CD4-positive, alpha-beta T cell (primary cell): ENCODE measurements around the gene PXMP2. TPM values are rescaled to one million over a fixed set of nuclear protein-coding genes. Genes with fewer than 3 reads are reported as not detected.

Experiments
- ATAC-seq: fragments of 200-7000 bp; cut with Tn5 transposase; one replicate; pipeline ENCODE4 v1.10.0; 2022; ENCODE audit warnings: mild to moderate bottlenecking; ENCODE audit not compliant: poor library complexity
- CTCF ChIA-PET: fragments of 350-600 bp; sonication (Branson Sonifier 250); formaldehyde crosslinking; loops from one replicate; lab custom pipeline; 2021; ENCODE audit warnings: antibody characterized with exemption, inconsistent platforms; lab: Charles Lee
- POLR2A ChIA-PET: fragments of 350-600 bp; sonication (Branson Sonifier 250); formaldehyde crosslinking; loops from one replicate; lab custom pipeline; 2021; ENCODE audit warnings: antibody characterized with exemption, inconsistent platforms; lab: Charles Lee
- DNase-seq, 14 experiments: peaks; one replicate each; pipeline ENCODE4 v3.0.0-alpha.2; 2013 to 2020; ENCODE audit warnings: mixed read lengths in 2 of 14
- H3K27ac ChIP-seq, 2 donors: one replicate each; pipeline versions ENCODE4 v1.5.1 to v1.7.0; 2013; ENCODE audit warnings: low read length in 2 of 2, low read depth in 1 of 2, mild to moderate bottlenecking in 1 of 2
- H3K27me3 ChIP-seq, 2 experiments: 1 replicate in 1 of 2; 2 replicates in 1 of 2; pipeline versions ENCODE4 v1.6.1 to v1.7.0; 2013; ENCODE audit warnings: low read length in 2 of 2, control low read depth in 1 of 2, mild to moderate bottlenecking in 1 of 2, moderate library complexity in 1 of 2; ENCODE audit not compliant: insufficient read depth in 2 of 2, control insufficient read depth in 1 of 2
- H3K36me3 ChIP-seq: one replicate; pipeline ENCODE4 v1.6.1; 2013; ENCODE audit warnings: low read length, control low read depth; ENCODE audit not compliant: insufficient read depth
- H3K4me1 ChIP-seq: one replicate; pipeline ENCODE4 v1.6.1; 2013; ENCODE audit warnings: low read length, control low read depth; ENCODE audit not compliant: insufficient read depth
- H3K4me3 ChIP-seq: one replicate; pipeline ENCODE4 v1.5.1; 2013; ENCODE audit warnings: mild to moderate bottlenecking, low read length, moderate library complexity
- H3K9me3 ChIP-seq, 2 experiments: 1 replicate in 1 of 2; 2 replicates in 1 of 2; pipeline versions ENCODE4 v1.6.1 to v1.7.0; 2013; ENCODE audit warnings: low read length in 2 of 2, mild to moderate bottlenecking in 2 of 2, control low read depth in 1 of 2, moderate library complexity in 1 of 2; ENCODE audit not compliant: control insufficient read depth in 1 of 2, insufficient read depth in 1 of 2
- H3K27ac Mint-ChIP-seq: one replicate; pipeline ENCODE4 v1.8.0; 2020; ENCODE audit warnings: mixed read lengths
- H3K27me3 Mint-ChIP-seq: one replicate; pipeline ENCODE4 v1.8.0; 2021; ENCODE audit warnings: mixed read lengths
- H3K36me3 Mint-ChIP-seq: one replicate; pipeline ENCODE4 v1.8.0; 2021; ENCODE audit warnings: low read depth, mixed read lengths
- H3K4me1 Mint-ChIP-seq: one replicate; pipeline ENCODE4 v1.8.0; 2021; ENCODE audit warnings: low read depth, mixed read lengths
- H3K4me3 Mint-ChIP-seq: one replicate; pipeline ENCODE4 v1.8.0; 2020; ENCODE audit warnings: mild to moderate bottlenecking, mixed read lengths
- H3K9me3 Mint-ChIP-seq: one replicate; pipeline ENCODE4 v1.8.0; 2020; ENCODE audit warnings: mixed read lengths
- CTCF ChIP-seq: fragments of 200-600 bp; IDR thresholded peaks from one replicate; pipeline ENCODE4 v1.8.0; 2022; ENCODE audit warnings: antibody characterized with exemption, mild to moderate bottlenecking
- intact Hi-C, 2 experiments: fragments of 100-400 bp; cut with DNase I in 1 of 2; cut with micrococcal nuclease in 1 of 2; formaldehyde crosslinking; loops; one replicate each; pipeline versions ENCODE4 v1.15.1 to v1.9.0; 2023 to 2025; cut with DNase I, micrococcal nuclease
- total RNA-seq, 174 experiments: library from RNA in 2 of 174; stranded (reverse) in 2 of 174; gene quantifications; one replicate each; pipeline ENCODE4 v1.2.3 and lab custom pipeline; 2021 to 2026

PXMP2 gene
- total RNA-seq, 2 experiments from 2014 or later, result 2.1 to 2.6 TPM

- TF ChIP-seq CTCF, result no peak
- H3K4me1 Mint-ChIP-seq, result no peaks in the 10 kb centered on the region
- no peak overlapping the region for H3K27ac ChIP-seq
- no peak overlapping the region for H3K4me3 Mint-ChIP-seq
- CTCF ChIA-PET, result no interaction called here
- H3K36me3 ChIP-seq, result peaks cover 46% of the 10 kb centered on the region
- intact Hi-C loops, result no loop called here
- H3K9me3 Mint-ChIP-seq, result no peaks in the 10 kb centered on the region
- H3K36me3 Mint-ChIP-seq, result peaks cover 63% of the 10 kb centered on the region
- POLR2A ChIA-PET, result no interaction called here
- H3K27ac Mint-ChIP-seq, result no peak overlapping the region
- no peak for ATAC-seq
- H3K27me3 Mint-ChIP-seq, result no peaks in the 10 kb centered on the region
- no peak for DNase-seq
- H3K27me3 ChIP-seq, result no peaks in the 10 kb centered on the region
- no peak overlapping the region for H3K4me3 ChIP-seq
- no peaks in the 10 kb centered on the region for H3K9me3 ChIP-seq
- no peaks in the 10 kb centered on the region for H3K4me1 ChIP-seq
These were observed 44.2 kb upstream of the PXMP2 start for GRCh38 chr12:132642846-132643835.

- Histone ChIP-seq H3K27ac (no peak overlapping the region), H3K4me3 (no peak overlapping the region), H3K9me3 (no peaks in the 10 kb centered on the region), H3K36me3 (peaks cover 38% of the 10 kb centered on the region), H3K27me3 (no peaks in the 10 kb centered on the region), H3K4me1 (no peaks in the 10 kb centered on the region)
- peaks cover 68% of the 10 kb centered on the region for H3K36me3 Mint-ChIP-seq
- H3K9me3 Mint-ChIP-seq, result no peaks in the 10 kb centered on the region
- no peak overlapping the region for H3K27ac Mint-ChIP-seq
- TF ChIP-seq CTCF, result no peak
- CTCF ChIA-PET, result no interaction called here
- no peak for ATAC-seq
- no peak for DNase-seq
- intact Hi-C loops, result no loop called here
- no peak overlapping the region for H3K4me3 Mint-ChIP-seq
- POLR2A ChIA-PET, result no interaction called here
- H3K27me3 Mint-ChIP-seq, result no peaks in the 10 kb centered on the region
- no peaks in the 10 kb centered on the region for H3K4me1 Mint-ChIP-seq
These were observed 40.5 kb upstream of the PXMP2 start for GRCh38 chr12:132646850-132647249.

- DNase-seq (no peak), ATAC-seq (no peak)
- Mint-ChIP-seq H3K36me3 (peaks cover 73% of the 10 kb centered on the region), H3K4me1 (no peaks in the 10 kb centered on the region), H3K9me3 (no peaks in the 10 kb centered on the region), H3K27ac (no peak overlapping the region), H3K27me3 (no peaks in the 10 kb centered on the region), H3K4me3 (no peak overlapping the region)
- ChIA-PET CTCF (no interaction called here), POLR2A (interaction anchor here (0.6 kb wide), 1 partner anchor 69 kb away, joined by 3 read pairs; no protein-coding TSS in a partner anchor)
- peaks cover 34% of the 10 kb centered on the region for H3K36me3 ChIP-seq
- H3K27me3 ChIP-seq, result no peaks in the 10 kb centered on the region
- TF ChIP-seq CTCF, result no peak
- no peaks in the 10 kb centered on the region for H3K9me3 ChIP-seq
- no peak overlapping the region for H3K27ac ChIP-seq
- intact Hi-C loops, result no loop called here
- H3K4me3 ChIP-seq, result no peak overlapping the region
- H3K4me1 ChIP-seq, result no peaks in the 10 kb centered on the region
These were observed 39.5 kb upstream of the PXMP2 start for GRCh38 chr12:132647858-132648257.
